ENCODE measurements around the gene CASP2.
A peak's percentile ranks its signal among the peaks of the same experiment; 100 is the strongest.

Gene CASP2

GRCh38 chr7:143290293-143290692, 2.1 kb downstream of the CASP2 start:
- no peak for DNase-seq (ENCODE audit: low read depth in 2 of 2, low spot score in 1 of 2)

GRCh38 chr7:143292876-143293275, 4.7 kb downstream of the CASP2 start:
- no peak for DNase-seq (ENCODE audit: low read depth in 2 of 2, low spot score in 1 of 2)

GRCh38 chr7:143295870-143296269, 7.7 kb downstream of the CASP2 start:
- no peak for DNase-seq (ENCODE audit: low read depth in 2 of 2, low spot score in 1 of 2)

GRCh38 chr7:143296686-143297085, 8.5 kb downstream of the CASP2 start:
- no peak for DNase-seq (ENCODE audit: low read depth in 2 of 2, low spot score in 1 of 2)

GRCh38 chr7:143299346-143299745, 11.2 kb downstream of the CASP2 start:
- DNase-seq (ENCODE audit: low read depth in 2 of 2, low spot score in 1 of 2): no peak

- peak; percentile 23 to 35 for DNase-seq (ENCODE audit: low read depth in 2 of 2, low spot score in 1 of 2)
Measured at GRCh38 chr7:143299840-143300239, 11.7 kb downstream of the CASP2 start.

DNA sequence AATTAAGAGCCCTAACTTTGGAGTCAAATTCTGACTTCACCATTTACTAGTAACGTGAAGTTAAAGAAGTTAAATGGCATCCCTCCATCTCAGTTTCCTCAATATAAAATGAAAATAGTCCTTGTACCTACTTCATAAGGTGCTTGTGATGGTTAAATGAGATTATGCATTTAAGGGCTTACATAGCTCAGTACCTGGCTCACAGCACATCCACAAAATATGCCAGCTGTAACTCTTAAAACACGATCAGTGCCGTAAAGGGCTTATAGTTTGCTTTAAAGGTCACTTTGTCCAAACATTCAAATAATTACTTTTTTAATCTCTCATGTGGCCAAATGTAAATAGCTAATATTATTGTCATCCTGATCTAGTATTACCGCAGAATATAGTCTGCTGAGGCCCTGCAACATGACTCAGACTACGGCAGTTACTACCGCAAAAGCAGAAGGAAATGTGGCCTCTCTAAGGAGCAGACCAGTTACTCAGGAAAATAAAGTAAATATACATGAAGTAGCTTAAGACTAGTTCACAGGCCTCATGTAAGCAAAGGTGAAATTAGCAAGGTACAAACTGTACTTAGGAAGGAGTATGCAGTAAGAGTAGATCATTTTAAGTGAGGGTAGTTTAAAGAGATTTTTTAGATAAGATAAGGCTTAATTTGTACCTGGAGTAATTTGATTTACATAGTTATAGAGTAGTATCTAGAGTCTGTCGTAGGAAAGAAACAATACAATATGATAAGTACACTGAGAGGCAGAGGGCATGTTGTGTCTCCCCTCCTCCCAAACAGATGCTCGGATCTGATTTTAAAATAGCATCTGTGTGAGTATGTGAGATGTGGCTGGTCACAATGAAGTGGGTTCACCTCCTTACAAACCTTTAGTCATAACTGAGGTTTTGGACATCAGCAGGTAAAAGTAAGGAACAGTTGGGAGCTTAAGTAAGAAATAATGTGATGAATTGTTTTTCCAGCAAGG, 13.1 kb downstream of the CASP2 start:
- no peak for DNase-seq (ENCODE audit: low read depth in 2 of 2, low spot score in 1 of 2)

DNA sequence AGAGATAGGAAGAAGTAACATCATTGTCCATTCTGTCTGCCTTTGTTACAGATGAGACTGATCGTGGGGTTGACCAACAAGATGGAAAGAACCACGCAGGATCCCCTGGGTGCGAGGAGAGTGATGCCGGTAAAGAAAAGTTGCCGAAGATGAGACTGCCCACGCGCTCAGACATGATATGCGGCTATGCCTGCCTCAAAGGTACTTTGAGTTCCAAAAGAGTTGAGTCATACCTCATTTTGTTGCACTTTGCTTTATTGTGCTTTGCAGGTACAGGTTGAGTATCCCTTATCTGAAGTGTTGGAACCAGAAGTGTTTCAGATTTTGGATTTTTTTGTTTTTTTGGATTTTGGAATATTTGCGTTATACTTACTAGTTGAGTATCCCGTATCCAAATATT, 15.6 kb downstream of the CASP2 start:
- no peak for DNase-seq (ENCODE audit: low read depth in 2 of 2, low spot score in 1 of 2)

GRCh38 chr7:143304938-143305337, 16.8 kb downstream of the CASP2 start:
- DNase-seq (ENCODE audit: low read depth in 2 of 2, low spot score in 1 of 2): no peak

DNA sequence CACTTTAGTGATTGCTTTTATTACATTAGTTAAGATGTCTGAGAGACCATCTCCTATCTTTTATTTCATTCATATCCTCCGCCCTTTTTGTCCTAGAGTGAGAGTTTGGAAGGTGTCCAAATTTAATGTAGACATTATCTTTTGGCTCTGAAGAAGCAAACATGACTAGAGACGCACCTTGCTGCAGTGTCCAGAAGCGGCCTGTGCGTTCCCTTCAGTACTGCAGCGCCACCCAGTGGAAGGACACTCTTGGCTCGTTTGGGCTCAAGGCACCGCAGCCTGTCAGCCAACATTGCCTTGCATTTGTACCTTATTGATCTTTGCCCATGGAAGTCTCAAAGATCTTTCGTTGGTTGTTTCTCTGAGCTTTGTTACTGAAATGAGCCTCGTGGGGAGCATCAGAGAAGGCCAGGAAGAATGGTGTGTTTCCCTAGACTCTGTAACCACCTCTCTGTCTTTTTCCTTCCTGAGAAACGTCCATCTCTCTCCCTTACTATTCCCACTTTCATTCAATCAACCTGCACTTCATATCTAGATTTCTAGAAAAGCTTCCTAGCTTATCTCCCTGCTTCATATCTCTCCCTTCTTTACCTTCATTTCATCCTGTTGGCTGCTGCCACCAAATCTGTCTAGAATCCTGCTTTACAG, 17.4 kb downstream of the CASP2 start:
- DNase-seq (ENCODE audit: low read depth in 2 of 2, low spot score in 1 of 2): peak; percentile 34 to 60

DNA sequence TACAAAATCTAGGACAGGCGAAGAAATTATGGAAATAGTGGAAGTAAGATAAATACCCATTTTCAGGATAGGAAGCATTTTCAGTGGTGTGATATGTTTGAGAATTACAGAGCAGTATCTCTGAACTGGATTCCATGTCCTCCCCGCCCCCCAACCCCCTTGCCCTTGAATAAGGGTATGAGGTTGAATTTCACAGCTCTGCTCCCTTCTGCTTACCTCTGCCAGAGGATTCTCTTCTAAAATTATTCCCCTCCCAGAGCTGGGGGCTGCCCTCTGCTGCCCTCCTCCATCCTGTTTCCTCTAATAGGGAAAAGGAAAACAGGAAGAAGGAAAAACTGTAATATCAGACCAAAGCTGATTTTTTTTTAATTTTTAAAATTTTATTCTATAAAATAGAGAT, 20.5 kb downstream of the CASP2 start:
- no peak for DNase-seq (ENCODE audit: low read depth in 2 of 2, low spot score in 1 of 2)

- no peak for DNase-seq (ENCODE audit: low read depth in 2 of 2, low spot score in 1 of 2)
Measured at GRCh38 chr7:143314127-143314526, 26.0 kb downstream of the CASP2 start.

GRCh38 chr7:143315776-143316175, 27.6 kb downstream of the CASP2 start, which contains the start of gene CLCN1:
Gene CLCN1, plus strand, starts transcription at chr7:143316111. Its CDS starts 102 bp downstream, at chr7:143316213.
- DNase-seq (ENCODE audit: low read depth in 2 of 2, low spot score in 1 of 2): no peak

DNA sequence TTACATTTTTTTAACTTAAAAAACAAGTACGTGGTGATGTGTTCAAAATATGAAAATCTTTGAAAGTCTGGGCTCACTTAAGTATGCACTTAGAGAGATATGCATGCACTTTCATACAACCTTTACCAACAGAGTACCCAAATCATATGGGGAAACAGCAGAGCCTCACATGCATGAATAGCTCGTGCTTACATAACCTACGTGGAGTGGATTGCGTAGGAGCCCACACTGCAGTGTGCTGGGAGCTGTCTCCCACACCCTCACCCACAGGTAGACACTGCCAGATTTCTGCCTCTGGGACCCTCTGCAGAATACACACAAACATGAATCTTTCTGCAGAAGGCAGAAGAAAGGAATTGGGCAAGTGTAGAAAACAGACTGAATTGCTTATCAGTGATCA, 28.3 kb downstream of the CASP2 start:
- DNase-seq (ENCODE audit: low read depth in 2 of 2, low spot score in 1 of 2): no peak

DNA sequence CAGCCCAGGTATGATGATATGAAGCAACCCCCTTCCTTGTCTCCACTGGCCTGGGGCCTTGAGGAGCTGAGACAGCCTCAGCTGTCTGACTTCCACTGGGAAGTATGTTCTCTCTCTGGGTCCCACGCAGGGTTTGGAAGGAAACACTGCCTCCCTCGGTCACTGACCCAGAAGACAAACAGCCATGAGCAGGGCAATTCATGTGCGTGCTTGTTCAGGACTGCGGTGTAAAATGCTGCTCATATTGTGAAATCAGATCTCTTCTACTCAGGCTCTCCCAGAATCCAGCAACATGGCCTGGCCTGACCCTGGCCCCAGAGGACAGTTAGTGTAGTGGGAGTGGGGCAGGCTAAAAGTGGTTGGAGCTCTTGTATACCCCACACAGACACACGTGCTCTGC, 30.5 kb downstream of the CASP2 start:
- no peak for DNase-seq (ENCODE audit: low read depth in 2 of 2, low spot score in 1 of 2)

- no peak for DNase-seq (ENCODE audit: low read depth in 2 of 2, low spot score in 1 of 2)
Measured at GRCh38 chr7:143320620-143321019, 32.5 kb downstream of the CASP2 start.

GRCh38 chr7:143321242-143321641, 33.1 kb downstream of the CASP2 start:
- DNase-seq (ENCODE audit: low read depth in 2 of 2, low spot score in 1 of 2): no peak

- DNase-seq (ENCODE audit: low read depth in 2 of 2, low spot score in 1 of 2): no peak
Measured at GRCh38 chr7:143321734-143322133, 33.6 kb downstream of the CASP2 start.

DNA sequence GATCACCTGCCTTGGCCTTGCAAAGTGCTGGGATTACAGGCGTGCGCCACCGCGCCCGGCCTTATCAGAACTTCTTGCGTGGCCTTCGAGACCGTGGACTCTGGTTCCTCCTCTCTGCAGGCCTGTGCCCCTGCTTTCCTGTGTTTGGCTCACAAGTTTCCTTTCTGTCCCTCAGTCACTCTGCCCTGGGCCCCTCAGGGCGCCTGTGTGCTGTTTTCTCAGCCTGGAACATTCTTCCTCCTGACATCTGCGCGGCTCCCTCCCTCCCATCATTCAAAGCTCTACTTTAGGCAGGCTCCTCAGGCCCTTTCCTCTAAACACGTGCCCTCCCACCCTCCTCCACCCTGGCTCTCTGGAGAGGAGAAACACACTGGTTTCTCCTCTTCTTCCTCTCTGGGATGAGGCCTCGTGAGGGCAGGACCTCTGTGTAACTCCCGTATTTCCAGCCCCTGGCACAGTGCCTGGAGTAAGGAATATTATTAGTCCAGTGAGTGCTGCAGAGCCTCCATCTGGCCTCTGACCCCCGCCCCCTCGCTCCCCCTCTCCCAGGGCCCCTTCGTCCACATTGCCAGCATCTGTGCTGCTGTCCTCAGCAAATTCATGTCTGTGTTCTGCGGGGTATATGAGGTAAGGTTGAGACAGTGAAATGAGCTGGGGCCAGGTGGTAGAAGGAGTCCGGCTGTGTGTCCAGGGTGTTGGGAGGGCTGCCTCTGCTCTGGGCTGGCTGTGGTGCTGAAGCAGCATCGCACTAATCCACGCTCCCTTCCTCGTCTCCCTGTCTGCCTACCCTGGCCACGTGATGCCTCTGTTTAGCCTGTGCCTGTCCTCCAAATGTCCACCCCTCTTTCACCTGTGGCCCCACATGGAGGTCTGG, 34.8 kb downstream of the CASP2 start:
- no peak for DNase-seq (ENCODE audit: low read depth in 2 of 2, low spot score in 1 of 2)

DNA sequence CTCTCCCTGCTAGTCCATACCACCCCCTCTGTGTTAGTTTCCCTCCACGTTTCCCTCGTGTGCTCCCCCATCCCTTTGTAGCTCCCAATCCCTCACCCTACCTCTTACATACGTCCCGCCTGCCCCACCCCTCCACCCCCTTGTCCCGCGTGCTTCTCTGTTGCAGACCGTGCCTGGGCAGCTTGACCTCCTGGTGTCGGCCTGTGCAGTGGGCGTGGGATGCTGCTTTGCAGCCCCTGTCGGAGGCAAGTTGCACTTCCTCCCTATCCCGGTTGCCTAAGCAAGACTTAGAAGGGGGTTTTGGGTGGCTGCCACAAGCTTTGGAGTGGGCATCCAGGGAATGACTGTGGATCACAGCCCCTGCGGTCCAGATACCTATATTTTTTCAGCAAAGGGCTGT, 35.5 kb downstream of the CASP2 start:
- no peak for DNase-seq (ENCODE audit: low read depth in 2 of 2, low spot score in 1 of 2)

- DNase-seq (ENCODE audit: low read depth in 2 of 2, low spot score in 1 of 2): no peak
Measured at GRCh38 chr7:143325240-143325639, 37.1 kb downstream of the CASP2 start.
